ENCODE measurements around the gene ACSL5.

The ACSL5 gene

GRCh38 chr10:112429654-112430230 is 55.8 kb downstream of the ACSL5 start:
- Histone ChIP-seq H3K4me3 (ENCODE audit: low read length) (no peak overlapping the region), H3K27me3 (ENCODE audit: low read depth, low read length) (no peaks in the 10 kb centered on the region), H3K36me3 (replicated peaks; ENCODE audit: low read depth, low read length) (peaks cover 30% of the 10 kb centered on the region), H3K4me1 (ENCODE audit: low read length) (no peaks in the 10 kb centered on the region), H2AFZ (ENCODE audit: low read depth, low read length) (no peak overlapping the region), H3K9ac (ENCODE audit: low read length) (no peak overlapping the region), H4K20me1 (ENCODE audit: insufficient read depth, low read length) (no peaks in the 10 kb centered on the region), H3K27ac (ENCODE audit: low read length) (no peak overlapping the region), H3K79me2 (ENCODE audit: low read length) (no peaks in the 10 kb centered on the region), H3K9me3 (ENCODE audit: insufficient read depth, low read length) (no peaks in the 10 kb centered on the region), H3K4me2 (ENCODE audit: low read length) (no peak overlapping the region)
- TF ChIP-seq EZH2phosphoT487 (IDR thresholded peaks at IDR 0.05; ENCODE audit: low read depth) (no peak), CTCF (IDR thresholded peaks at IDR 0.05; ENCODE audit: low read depth, low read length) (no peak)

- no peak for TF ChIP-seq EZH2phosphoT487 (IDR thresholded peaks at IDR 0.05; ENCODE audit: low read depth)
- Histone ChIP-seq H2AFZ (ENCODE audit: low read depth, low read length) (no peak overlapping the region), H3K9ac (ENCODE audit: low read length) (no peak overlapping the region), H4K20me1 (ENCODE audit: insufficient read depth, low read length) (no peaks in the 10 kb centered on the region), H3K9me3 (ENCODE audit: insufficient read depth, low read length) (no peaks in the 10 kb centered on the region), H3K36me3 (replicated peaks; ENCODE audit: low read depth, low read length) (peaks cover 30% of the 10 kb centered on the region), H3K27ac (ENCODE audit: low read length) (no peak overlapping the region), H3K79me2 (ENCODE audit: low read length) (no peaks in the 10 kb centered on the region), H3K4me2 (ENCODE audit: low read length) (no peak overlapping the region), H3K27me3 (ENCODE audit: low read depth, low read length) (no peaks in the 10 kb centered on the region), H3K4me3 (ENCODE audit: low read length) (no peak overlapping the region), H3K4me1 (ENCODE audit: low read length) (no peaks in the 10 kb centered on the region)
Measured at GRCh38 chr10:112433136-112433535, 59.2 kb downstream of the ACSL5 start.

- Histone ChIP-seq H3K27me3 (ENCODE audit: low read depth, low read length) (no peaks in the 10 kb centered on the region), H3K36me3 (replicated peaks; ENCODE audit: low read depth, low read length) (peaks cover 25% of the 10 kb centered on the region)
- TF ChIP-seq CTCF (IDR thresholded peaks at IDR 0.05; ENCODE audit: low read depth, low read length) (peak; percentile 40), EZH2phosphoT487 (IDR thresholded peaks at IDR 0.05; ENCODE audit: low read depth) (no peak)
Measured at GRCh38 chr10:112434988-112435619, 61.2 kb downstream of the ACSL5 start.

GRCh38 chr10:112438356-112438755 is 64.4 kb downstream of the ACSL5 start:
- Histone ChIP-seq H3K27ac (ENCODE audit: low read length) (no peak overlapping the region), H3K36me3 (replicated peaks; ENCODE audit: low read depth, low read length) (peaks cover 22% of the 10 kb centered on the region), H3K9me3 (ENCODE audit: insufficient read depth, low read length) (no peaks in the 10 kb centered on the region), H3K27me3 (ENCODE audit: low read depth, low read length) (no peaks in the 10 kb centered on the region), H3K79me2 (ENCODE audit: low read length) (no peaks in the 10 kb centered on the region), H3K4me3 (ENCODE audit: low read length) (no peak overlapping the region), H2AFZ (ENCODE audit: low read depth, low read length) (no peak overlapping the region), H4K20me1 (ENCODE audit: insufficient read depth, low read length) (no peaks in the 10 kb centered on the region), H3K4me1 (ENCODE audit: low read length) (no peaks in the 10 kb centered on the region), H3K9ac (ENCODE audit: low read length) (no peak overlapping the region), H3K4me2 (ENCODE audit: low read length) (no peak overlapping the region)
- TF ChIP-seq CTCF (IDR thresholded peaks at IDR 0.05; ENCODE audit: low read depth, low read length) (no peak), EZH2phosphoT487 (IDR thresholded peaks at IDR 0.05; ENCODE audit: low read depth) (no peak)

More at GRCh38 chr10:112434988-112435619, 61.2 kb downstream of the ACSL5 start:
- no peaks in the 10 kb centered on the region for H3K79me2 ChIP-seq (ENCODE audit: low read length)
- no peak overlapping the region for H2AFZ ChIP-seq (ENCODE audit: low read depth, low read length)
- no peak overlapping the region for H3K4me2 ChIP-seq (ENCODE audit: low read length)
- H3K4me1 ChIP-seq (ENCODE audit: low read length), result no peaks in the 10 kb centered on the region
- H3K27ac ChIP-seq (ENCODE audit: low read length), result no peak overlapping the region
- H3K4me3 ChIP-seq (ENCODE audit: low read length), result no peak overlapping the region
- H3K9me3 ChIP-seq (ENCODE audit: insufficient read depth, low read length), result no peaks in the 10 kb centered on the region
- no peak overlapping the region for H3K9ac ChIP-seq (ENCODE audit: low read length)
- no peaks in the 10 kb centered on the region for H4K20me1 ChIP-seq (ENCODE audit: insufficient read depth, low read length)

All from OCI-LY3 (cell line).